PFSK-1 (cell line): ENCODE data around the gene LCOR.

Source experiments
- FOXP2 ChIP-seq: optimal IDR thresholded peaks from 2 replicates; pipeline ENCODE3; 2011; ENCODE audit warnings: borderline replicate concordance, control low read depth, inconsistent platforms; ENCODE audit not compliant: insufficient read depth; ENCODE audit errors: extremely low read length, extremely low read depth
- POLR2AphosphoS5 ChIP-seq: IDR thresholded peaks from 2 replicates; pipeline ENCODE4 v1.6.1; 2012; ENCODE audit warnings: low read depth, mild to moderate bottlenecking, control low read depth, low read length, moderate library complexity
- SIN3A ChIP-seq: IDR thresholded peaks from 2 replicates; pipeline ENCODE4 v1.6.1; 2012; ENCODE audit warnings: mild to moderate bottlenecking, low read length, moderate library complexity, borderline replicate concordance; ENCODE audit not compliant: insufficient read depth
- TAF1 ChIP-seq: IDR thresholded peaks from 2 replicates; pipeline ENCODE4 v1.6.1; 2012; ENCODE audit warnings: low read length, control low read depth, borderline replicate concordance; ENCODE audit not compliant: insufficient read depth
- TF ChIP-seq, protein P1 (sequence below), 2 experiments: IDR thresholded peaks; 2 replicates each; pipeline versions ENCODE4 v1.6.1 to v1.8.0; 2011 to 2012; ENCODE audit warnings: low read depth in 2 of 2, low read length in 2 of 2, control low read depth in 1 of 2, inconsistent platforms in 1 of 2, mild to moderate bottlenecking in 1 of 2, moderate library complexity in 1 of 2; ENCODE audit not compliant: insufficient read depth in 1 of 2

DNA sequence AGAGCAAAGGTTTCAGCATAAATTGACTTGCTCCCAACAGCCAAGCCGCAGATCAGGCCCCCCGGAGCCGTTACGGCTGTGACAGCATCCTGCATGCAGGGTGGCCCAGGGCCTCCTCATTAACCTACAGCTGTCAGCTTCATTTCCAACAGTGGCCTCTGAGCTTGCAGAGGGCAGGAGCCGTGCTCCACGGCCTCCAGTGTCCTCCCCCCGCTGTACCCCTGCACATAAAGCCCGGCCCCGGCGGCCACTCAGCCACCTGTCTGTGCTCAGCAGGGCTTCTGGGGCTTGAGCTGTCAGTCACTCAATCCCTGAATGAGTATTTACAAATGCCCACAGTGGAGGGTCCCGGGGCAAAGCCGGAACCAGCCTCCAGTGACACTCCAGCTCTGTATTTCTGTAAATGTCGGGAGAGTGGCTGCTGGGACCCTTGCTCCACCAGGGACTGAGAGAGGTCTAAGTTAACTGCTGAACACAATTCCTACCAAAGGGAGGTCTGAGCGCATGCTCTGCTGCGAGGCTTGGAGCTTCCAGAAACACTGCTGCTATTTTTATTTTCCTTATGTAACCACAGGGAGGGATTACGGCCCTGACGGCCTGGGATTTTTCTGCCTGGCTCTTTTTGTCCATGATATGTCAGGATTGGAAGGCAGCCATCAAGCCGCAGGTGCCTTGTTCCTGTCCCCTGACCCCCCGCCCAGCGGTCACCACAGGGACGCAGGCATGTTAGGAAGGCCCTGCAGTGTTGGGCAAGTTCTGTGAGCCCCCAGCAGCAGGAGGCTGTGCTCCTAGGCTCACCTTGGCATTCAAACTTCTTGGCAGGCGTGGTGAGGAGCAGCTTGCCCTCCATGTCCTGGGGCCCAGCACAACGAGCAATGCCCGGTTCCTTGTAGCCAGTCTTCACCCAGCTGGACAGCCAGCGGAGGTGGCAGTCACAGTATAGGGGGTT lies 188.6 kb downstream of the LCOR start:
- TF ChIP-seq POLR2AphosphoS5 (no peak), SIN3A (no peak), TAF1 (no peak), FOXP2 (no peak)
- TF ChIP-seq, protein P1, sequence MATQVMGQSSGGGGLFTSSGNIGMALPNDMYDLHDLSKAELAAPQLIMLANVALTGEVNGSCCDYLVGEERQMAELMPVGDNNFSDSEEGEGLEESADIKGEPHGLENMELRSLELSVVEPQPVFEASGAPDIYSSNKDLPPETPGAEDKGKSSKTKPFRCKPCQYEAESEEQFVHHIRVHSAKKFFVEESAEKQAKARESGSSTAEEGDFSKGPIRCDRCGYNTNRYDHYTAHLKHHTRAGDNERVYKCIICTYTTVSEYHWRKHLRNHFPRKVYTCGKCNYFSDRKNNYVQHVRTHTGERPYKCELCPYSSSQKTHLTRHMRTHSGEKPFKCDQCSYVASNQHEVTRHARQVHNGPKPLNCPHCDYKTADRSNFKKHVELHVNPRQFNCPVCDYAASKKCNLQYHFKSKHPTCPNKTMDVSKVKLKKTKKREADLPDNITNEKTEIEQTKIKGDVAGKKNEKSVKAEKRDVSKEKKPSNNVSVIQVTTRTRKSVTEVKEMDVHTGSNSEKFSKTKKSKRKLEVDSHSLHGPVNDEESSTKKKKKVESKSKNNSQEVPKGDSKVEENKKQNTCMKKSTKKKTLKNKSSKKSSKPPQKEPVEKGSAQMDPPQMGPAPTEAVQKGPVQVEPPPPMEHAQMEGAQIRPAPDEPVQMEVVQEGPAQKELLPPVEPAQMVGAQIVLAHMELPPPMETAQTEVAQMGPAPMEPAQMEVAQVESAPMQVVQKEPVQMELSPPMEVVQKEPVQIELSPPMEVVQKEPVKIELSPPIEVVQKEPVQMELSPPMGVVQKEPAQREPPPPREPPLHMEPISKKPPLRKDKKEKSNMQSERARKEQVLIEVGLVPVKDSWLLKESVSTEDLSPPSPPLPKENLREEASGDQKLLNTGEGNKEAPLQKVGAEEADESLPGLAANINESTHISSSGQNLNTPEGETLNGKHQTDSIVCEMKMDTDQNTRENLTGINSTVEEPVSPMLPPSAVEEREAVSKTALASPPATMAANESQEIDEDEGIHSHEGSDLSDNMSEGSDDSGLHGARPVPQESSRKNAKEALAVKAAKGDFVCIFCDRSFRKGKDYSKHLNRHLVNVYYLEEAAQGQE (IDR thresholded peaks at IDR 0.05; ENCODE audit: insufficient read depth in 1 of 2, low read depth in 2 of 2, low read length in 2 of 2): no peak
